Hepatocyte (in vitro differentiated cells): ENCODE measurements around the gene CEP192.

Experiments
- CTCF ChIP-seq: fragments of 200-600 bp; sonication (generic); IDR thresholded peaks from 2 replicates; pipeline ENCODE4 v1.5.1; 2016; ENCODE audit warnings: antibody characterized with exemption, mild to moderate bottlenecking; ENCODE audit not compliant: poor library complexity
- EZH2phosphoT487 ChIP-seq: fragments of 200-600 bp; sonication (generic); IDR thresholded peaks from one replicate; pipeline ENCODE4 v1.6.1; 2018; ENCODE audit warnings: antibody characterized with exemption, mild to moderate bottlenecking, low read depth, moderate library complexity; ENCODE audit not compliant: unreplicated experiment, severe bottlenecking

GRCh38 chr18:13136904-13137669, 145.9 kb downstream of the CEP192 start:
- TF ChIP-seq CTCF (no peak), EZH2phosphoT487 (no peak)
